Measurements from ENCODE around the gene SLC9C1.

The SLC9C1 gene

GRCh38 chr3:112306825-112307224, 12.8 kb upstream of the SLC9C1 start:
- DNase-seq, result no peak

GRCh38 chr3:112304611-112305010, 10.6 kb upstream of the SLC9C1 start:
- DNase-seq, result no peak

GRCh38 chr3:112303764-112304325, 9.8 kb upstream of the SLC9C1 start:
- peak in 1 of 2 donors; percentile 40 for DNase-seq

DNA sequence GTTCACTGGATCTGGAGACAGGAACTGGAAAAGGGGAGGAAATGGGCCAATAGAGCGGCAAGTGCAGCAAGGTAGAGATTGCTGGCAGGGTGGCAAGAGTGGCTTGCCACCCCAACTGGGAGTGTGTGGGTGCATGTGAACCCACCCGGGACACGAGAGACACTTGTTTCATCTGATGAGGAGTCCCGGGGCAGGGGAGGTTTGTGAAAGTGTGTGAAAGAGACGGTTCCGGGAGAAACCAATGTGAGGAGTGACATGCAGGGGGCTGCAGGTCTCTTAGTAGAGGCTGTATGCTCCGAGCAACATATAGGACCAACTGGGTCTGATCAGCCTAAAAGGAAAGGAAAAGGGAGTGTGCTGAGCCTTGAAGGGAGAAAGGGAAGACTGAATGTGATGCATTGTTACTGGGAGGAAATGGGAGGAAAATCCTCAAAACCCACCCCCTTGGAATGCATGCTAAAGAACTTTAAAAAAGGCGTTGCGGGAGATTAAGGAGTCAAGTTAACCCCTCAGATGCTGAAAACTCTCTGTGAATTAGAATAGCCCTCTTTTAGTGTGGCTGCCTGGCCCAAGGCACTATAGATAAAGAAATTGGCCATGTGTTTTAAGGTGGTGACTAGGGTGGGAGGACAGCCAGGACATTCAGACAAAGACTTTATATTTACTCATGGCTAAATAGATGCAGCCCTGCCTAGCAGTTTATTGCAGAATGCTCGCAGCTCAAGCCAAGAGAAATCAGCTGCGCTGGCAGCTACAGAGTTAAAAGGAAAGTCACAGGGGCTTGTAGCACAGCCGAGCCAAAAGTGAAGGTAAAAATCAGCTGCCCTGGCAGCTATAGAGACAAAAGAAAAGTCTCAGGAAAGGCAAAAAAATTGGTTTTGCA, 9.1 kb upstream of the SLC9C1 start:
- DNase-seq, result no peak

- DNase-seq, result peak in 1 of 2 donors; percentile 6
Observed at GRCh38 chr3:112302150-112302830, 8.3 kb upstream of the SLC9C1 start.

- no peak for DNase-seq
Observed at GRCh38 chr3:112298781-112299180, 4.8 kb upstream of the SLC9C1 start.

GRCh38 chr3:112297714-112298113, 3.7 kb upstream of the SLC9C1 start:
- peak in 1 of 2 donors; percentile 77 for DNase-seq

- DNase-seq, result no peak
Observed at GRCh38 chr3:112289011-112289410, 5.0 kb downstream of the SLC9C1 start.

GRCh38 chr3:112280266-112280665, 13.8 kb downstream of the SLC9C1 start:
- no peak for DNase-seq

- no peak for DNase-seq
Observed at GRCh38 chr3:112273536-112273935, 20.5 kb downstream of the SLC9C1 start.

- DNase-seq, result peak in 1 of 2 donors; percentile 12
Observed at GRCh38 chr3:112261742-112262141, 32.3 kb downstream of the SLC9C1 start.

GRCh38 chr3:112260563-112260962, 33.5 kb downstream of the SLC9C1 start:
- DNase-seq, result no peak

- no peak for DNase-seq
Observed at GRCh38 chr3:112253301-112253971, 40.6 kb downstream of the SLC9C1 start.

GRCh38 chr3:112247900-112248299, 46.1 kb downstream of the SLC9C1 start:
- DNase-seq, result no peak

- no peak for DNase-seq
Observed at GRCh38 chr3:112247350-112247749, 46.7 kb downstream of the SLC9C1 start.

GRCh38 chr3:112233083-112233482, 60.9 kb downstream of the SLC9C1 start:
- no peak for DNase-seq

- no peak for DNase-seq
Observed at GRCh38 chr3:112231727-112232126, 62.3 kb downstream of the SLC9C1 start.

DNA sequence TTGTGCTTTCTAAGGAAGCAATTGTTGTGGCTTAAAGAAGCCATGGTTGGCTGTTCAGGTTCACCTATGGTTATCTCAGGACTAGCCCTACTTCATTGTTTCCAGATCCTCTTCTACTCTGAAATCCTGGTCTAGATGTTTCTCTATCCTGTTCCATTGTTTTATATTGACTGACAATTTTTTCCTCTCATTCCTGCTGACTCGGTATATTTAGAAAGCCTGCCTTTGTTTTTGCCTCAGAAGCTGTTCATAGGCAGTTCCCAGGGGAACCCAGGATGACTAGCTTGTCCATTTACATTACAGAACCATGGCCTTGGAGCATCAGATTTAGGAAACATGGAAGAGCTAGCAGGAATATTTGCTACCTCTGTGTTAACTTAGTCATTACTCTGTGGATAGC, 64.0 kb downstream of the SLC9C1 start:
- no peak for DNase-seq

DNA sequence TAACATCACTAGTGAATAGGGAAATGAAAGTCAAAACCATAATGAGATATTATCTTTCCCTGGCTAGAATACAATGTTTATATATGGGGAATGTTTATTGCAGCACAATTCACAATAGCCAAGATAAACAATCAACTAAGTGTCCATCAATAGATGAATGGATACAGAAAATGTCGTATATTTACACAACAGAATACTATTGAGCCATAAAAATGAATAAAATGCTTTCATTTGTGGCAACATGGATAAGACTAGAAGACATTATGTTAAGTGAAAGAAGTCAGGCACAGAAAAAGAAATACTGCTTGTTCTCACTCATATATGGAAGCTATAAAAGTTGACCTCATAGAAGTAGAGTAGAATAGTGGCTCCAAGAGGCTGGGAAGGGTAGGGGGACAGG, 65.2 kb downstream of the SLC9C1 start:
- DNase-seq, result no peak

- DNase-seq, result no peak
Observed at GRCh38 chr3:112200317-112200666, 93.7 kb downstream of the SLC9C1 start.

GRCh38 chr3:112199622-112200316, 94.2 kb downstream of the SLC9C1 start:
- DNase-seq, result no peak

GRCh38 chr3:112197131-112197530, 96.9 kb downstream of the SLC9C1 start:
- no peak for DNase-seq

DNA sequence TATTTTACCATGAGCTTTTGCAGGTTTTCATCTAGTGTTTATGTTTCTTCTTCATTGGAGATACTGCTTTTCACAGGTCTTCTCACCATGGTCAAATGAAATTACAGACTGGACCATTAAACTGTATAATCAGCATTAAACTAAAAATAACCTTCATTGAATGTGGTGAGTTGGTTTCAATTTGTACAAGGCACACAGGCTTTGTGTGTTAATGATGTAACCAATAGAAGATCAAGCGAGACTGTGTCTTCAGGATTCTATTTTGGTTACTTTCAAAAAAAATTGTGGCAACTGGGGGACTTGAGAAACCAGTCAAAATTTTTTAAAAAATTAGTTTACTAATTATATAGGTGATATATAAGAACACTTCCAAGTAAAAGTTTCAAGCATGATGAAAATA, 106.7 kb downstream of the SLC9C1 start:
- no peak for DNase-seq

All from bone marrow (tissue), 2 donors.